GM10847 (cell line): ENCODE measurements around the gene LRRC7.

Experiments
- POLR2A ChIP-seq: IDR thresholded peaks from 2 replicates; pipeline ENCODE4 v1.6.1; 2011; ENCODE audit not compliant: insufficient read length; ENCODE audit errors: extremely low read depth

The LRRC7 gene

GRCh38 chr1:69919922-69920273 is 352.2 kb downstream of the LRRC7 start:
- no peak for TF ChIP-seq POLR2A

- TF ChIP-seq POLR2A = no peak
These were observed 352.7 kb downstream of the LRRC7 start for GRCh38 chr1:69920426-69920825.

GRCh38 chr1:69921486-69921885 is 353.8 kb downstream of the LRRC7 start:
- TF ChIP-seq POLR2A = no peak

- TF ChIP-seq POLR2A = no peak
These were observed 361.8 kb downstream of the LRRC7 start for GRCh38 chr1:69929308-69930057.

- TF ChIP-seq POLR2A = no peak
These were observed 362.7 kb downstream of the LRRC7 start for GRCh38 chr1:69930396-69930795.

- no peak for TF ChIP-seq POLR2A
These were observed 365.0 kb downstream of the LRRC7 start for GRCh38 chr1:69932760-69933159.

GRCh38 chr1:69940231-69940630 is 372.5 kb downstream of the LRRC7 start:
- TF ChIP-seq POLR2A = no peak

GRCh38 chr1:69940816-69941215 is 373.1 kb downstream of the LRRC7 start:
- no peak for TF ChIP-seq POLR2A

- TF ChIP-seq POLR2A = no peak
These were observed 375.3 kb downstream of the LRRC7 start for GRCh38 chr1:69943030-69943429.

GRCh38 chr1:69946935-69947334 is 379.2 kb downstream of the LRRC7 start:
- no peak for TF ChIP-seq POLR2A

- TF ChIP-seq POLR2A = no peak
These were observed 380.1 kb downstream of the LRRC7 start for GRCh38 chr1:69947837-69948236.

GRCh38 chr1:69952676-69953075 is 385.0 kb downstream of the LRRC7 start:
- no peak for TF ChIP-seq POLR2A

- TF ChIP-seq POLR2A = no peak
These were observed 399.6 kb downstream of the LRRC7 start for GRCh38 chr1:69967245-69967766.

- TF ChIP-seq POLR2A = no peak
These were observed 409.2 kb downstream of the LRRC7 start for GRCh38 chr1:69976896-69977295.

- TF ChIP-seq POLR2A = no peak
These were observed 415.3 kb downstream of the LRRC7 start for GRCh38 chr1:69982992-69983391.

- no peak for TF ChIP-seq POLR2A
These were observed 417.7 kb downstream of the LRRC7 start for GRCh38 chr1:69985376-69985775.

- TF ChIP-seq POLR2A = no peak
These were observed 418.2 kb downstream of the LRRC7 start for GRCh38 chr1:69985901-69986439.

GRCh38 chr1:69987881-69988280 is 420.2 kb downstream of the LRRC7 start:
- TF ChIP-seq POLR2A = no peak

GRCh38 chr1:69991644-69992043 is 423.9 kb downstream of the LRRC7 start:
- no peak for TF ChIP-seq POLR2A
